ENCODE measurements around the gene IFRD2.
"Not testable (repeated sequence)": the region's sequence is repeated elsewhere in the genome, so short reads cannot be mapped to it uniquely, and the experiment has no call there.

The IFRD2 gene

DNA sequence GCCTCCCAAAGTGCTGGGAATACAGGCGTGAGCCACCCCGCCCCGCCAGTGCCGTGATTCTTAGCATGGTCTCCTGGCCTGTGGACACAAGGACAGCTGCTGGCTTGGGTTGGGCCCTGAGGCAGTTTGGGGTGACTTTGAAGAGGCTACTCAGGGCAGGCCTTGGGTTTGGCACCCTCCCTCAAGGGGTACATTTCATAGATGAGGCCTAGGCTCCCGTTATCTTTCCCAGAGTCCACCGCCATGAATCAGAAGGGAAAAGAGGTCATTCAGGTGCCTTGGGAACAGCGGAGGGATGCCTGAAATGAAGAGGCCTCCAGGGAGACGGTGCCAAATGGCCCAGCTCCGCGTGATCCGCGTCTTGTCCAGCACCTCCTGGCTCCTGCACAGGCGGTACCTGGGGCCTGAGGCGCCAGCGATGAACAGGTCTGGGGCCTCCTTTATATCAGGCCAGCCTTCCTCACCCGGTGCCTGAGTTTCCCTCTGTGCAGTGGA is 46.9 kb downstream of the IFRD2 start:
- TF ChIP-seq, protein P1, sequence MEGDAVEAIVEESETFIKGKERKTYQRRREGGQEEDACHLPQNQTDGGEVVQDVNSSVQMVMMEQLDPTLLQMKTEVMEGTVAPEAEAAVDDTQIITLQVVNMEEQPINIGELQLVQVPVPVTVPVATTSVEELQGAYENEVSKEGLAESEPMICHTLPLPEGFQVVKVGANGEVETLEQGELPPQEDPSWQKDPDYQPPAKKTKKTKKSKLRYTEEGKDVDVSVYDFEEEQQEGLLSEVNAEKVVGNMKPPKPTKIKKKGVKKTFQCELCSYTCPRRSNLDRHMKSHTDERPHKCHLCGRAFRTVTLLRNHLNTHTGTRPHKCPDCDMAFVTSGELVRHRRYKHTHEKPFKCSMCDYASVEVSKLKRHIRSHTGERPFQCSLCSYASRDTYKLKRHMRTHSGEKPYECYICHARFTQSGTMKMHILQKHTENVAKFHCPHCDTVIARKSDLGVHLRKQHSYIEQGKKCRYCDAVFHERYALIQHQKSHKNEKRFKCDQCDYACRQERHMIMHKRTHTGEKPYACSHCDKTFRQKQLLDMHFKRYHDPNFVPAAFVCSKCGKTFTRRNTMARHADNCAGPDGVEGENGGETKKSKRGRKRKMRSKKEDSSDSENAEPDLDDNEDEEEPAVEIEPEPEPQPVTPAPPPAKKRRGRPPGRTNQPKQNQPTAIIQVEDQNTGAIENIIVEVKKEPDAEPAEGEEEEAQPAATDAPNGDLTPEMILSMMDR (IDR thresholded peaks at IDR 0.05; ENCODE audit: borderline replicate concordance, control extremely low read depth, extremely low read depth, insufficient read depth, missing control alignments) = no peak
- in situ Hi-C loops (cut with MboI; ENCODE audit: low sequenced_read_pairs, unreplicated experiment) = no loop called here
- no peak for DNase-seq (ENCODE audit: low spot score)

- DNase-seq (ENCODE audit: low spot score); in situ Hi-C loops (cut with MboI; ENCODE audit: low sequenced_read_pairs, unreplicated experiment): not testable (repeated sequence)
Measured at GRCh38 chr3:50244813-50245212, 47.4 kb downstream of the IFRD2 start.

- TF ChIP-seq, protein P1 (IDR thresholded peaks at IDR 0.05; ENCODE audit: borderline replicate concordance, control extremely low read depth, extremely low read depth, insufficient read depth, missing control alignments) = no peak
- DNase-seq (ENCODE audit: low spot score) = no peak
- in situ Hi-C loops (cut with MboI; ENCODE audit: low sequenced_read_pairs, unreplicated experiment) = no loop called here
Measured at GRCh38 chr3:50243543-50243895, 48.7 kb downstream of the IFRD2 start.

GRCh38 chr3:50242851-50243542 is 49.2 kb downstream of the IFRD2 start:
- TF ChIP-seq, protein P1 (IDR thresholded peaks at IDR 0.05; ENCODE audit: borderline replicate concordance, control extremely low read depth, extremely low read depth, insufficient read depth, missing control alignments) = no peak
- no peak for DNase-seq (ENCODE audit: low spot score)
- in situ Hi-C loops (cut with MboI; ENCODE audit: low sequenced_read_pairs, unreplicated experiment) = no loop called here

DNA sequence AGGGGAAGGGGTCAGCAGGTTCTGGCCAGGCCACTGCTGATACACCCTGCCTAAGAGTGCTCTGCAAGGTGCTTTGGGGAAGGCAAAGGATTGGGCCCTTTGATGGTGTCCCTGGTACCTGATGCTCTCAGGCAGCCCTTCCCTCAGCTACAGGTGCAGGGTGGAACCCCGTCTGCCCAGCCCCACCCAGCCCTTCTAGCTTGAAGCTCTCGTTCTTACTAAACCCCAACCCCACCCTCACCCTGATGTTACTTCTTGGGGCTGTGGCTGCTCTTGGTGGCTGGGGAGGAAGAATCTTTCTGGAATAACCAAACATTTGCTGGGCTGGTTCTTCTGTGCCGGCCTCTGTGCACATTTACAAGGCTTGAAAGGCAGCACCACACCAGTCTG is 49.9 kb downstream of the IFRD2 start:
- TF ChIP-seq, protein P1 (IDR thresholded peaks at IDR 0.05; ENCODE audit: borderline replicate concordance, control extremely low read depth, extremely low read depth, insufficient read depth, missing control alignments) = no peak
- DNase-seq (ENCODE audit: low spot score) = no peak
- in situ Hi-C loops (cut with MboI; ENCODE audit: low sequenced_read_pairs, unreplicated experiment) = no loop called here

- TF ChIP-seq, protein P1 (IDR thresholded peaks at IDR 0.05; ENCODE audit: borderline replicate concordance, control extremely low read depth, extremely low read depth, insufficient read depth, missing control alignments) = no peak
- in situ Hi-C loops (cut with MboI; ENCODE audit: low sequenced_read_pairs, unreplicated experiment) = no loop called here
- no peak for DNase-seq (ENCODE audit: low spot score)
Measured at GRCh38 chr3:50241713-50242380, 50.4 kb downstream of the IFRD2 start.

GRCh38 chr3:50241163-50241562 is 51.1 kb downstream of the IFRD2 start:
- no peak for DNase-seq (ENCODE audit: low spot score)
- in situ Hi-C loops (cut with MboI; ENCODE audit: low sequenced_read_pairs, unreplicated experiment) = no loop called here
- TF ChIP-seq, protein P1 (IDR thresholded peaks at IDR 0.05; ENCODE audit: borderline replicate concordance, control extremely low read depth, extremely low read depth, insufficient read depth, missing control alignments) = no peak

All from GM13976 (cell line).